Spinal cord (tissue), 10 donors: ENCODE measurements around the gene USP13. TPM values are rescaled to one million over a fixed set of nuclear protein-coding genes. Genes with fewer than 3 reads are reported as not detected.

ENCODE experiments used
- DNase-seq, 6 donors: peaks; one replicate each; pipeline versions ENCODE4 v3.0.0 to v3.0.0-alpha.2; 2013 to 2015; ENCODE audit warnings: low spot score in 6 of 6, low read depth in 4 of 6
- H3K27ac ChIP-seq: one replicate; pipeline ENCODE4 v1.5.1; 2013; ENCODE audit warnings: low read depth, low read length, control low read depth
- H3K27me3 ChIP-seq: one replicate; pipeline ENCODE4 v1.6.1; 2013; ENCODE audit warnings: low read length; ENCODE audit not compliant: control insufficient read depth, insufficient read depth
- H3K36me3 ChIP-seq: one replicate; pipeline ENCODE4 v1.6.1; 2013; ENCODE audit warnings: low read length; ENCODE audit not compliant: control insufficient read depth, insufficient read depth
- H3K4me1 ChIP-seq: one replicate; pipeline ENCODE4 v1.6.1; 2013; ENCODE audit warnings: low read length; ENCODE audit not compliant: control insufficient read depth, insufficient read depth
- H3K4me3 ChIP-seq: one replicate; pipeline ENCODE4 v1.5.1; 2013; ENCODE audit warnings: low read depth, low read length, control low read depth
- H3K9me3 ChIP-seq: one replicate; pipeline ENCODE4 v1.6.1; 2013; ENCODE audit warnings: low read length; ENCODE audit not compliant: control insufficient read depth, insufficient read depth
- WGBS: methylation state at CpG from one replicate; pipeline ENCODE4 v1.1.5; 2013; ENCODE audit warnings: missing lambda C conversion rate; ENCODE audit not compliant: insufficient coverage; 5-methylcytosine and 5-hydroxymethylcytosine counted together
- polyA plus RNA-seq, 2 donors: library from polyadenylated mRNA; unstranded; fragments of 120-200 nt; gene quantifications; one replicate each; pipeline ENCODE4 v1.2.1, GENCODE V29; 2013; ENCODE audit not compliant: insufficient read length in 2 of 2
- total RNA-seq, 2 donors: library from RNA; depleted of rRNA in 1 of 2; stranded (reverse); fragments of 120-200 nt in 1 of 2; fragments of >200 nt in 1 of 2; gene quantifications; one replicate each; pipeline versions ENCODE4 v1.2.3 to v1.2.4, GENCODE V29; 2013 to 2014
- donor health status: healthy.

The USP13 gene
- total and polyA plus RNA-seq, 4 donors = 10.4 to 14.4 (median 13.7) TPM

DNA sequence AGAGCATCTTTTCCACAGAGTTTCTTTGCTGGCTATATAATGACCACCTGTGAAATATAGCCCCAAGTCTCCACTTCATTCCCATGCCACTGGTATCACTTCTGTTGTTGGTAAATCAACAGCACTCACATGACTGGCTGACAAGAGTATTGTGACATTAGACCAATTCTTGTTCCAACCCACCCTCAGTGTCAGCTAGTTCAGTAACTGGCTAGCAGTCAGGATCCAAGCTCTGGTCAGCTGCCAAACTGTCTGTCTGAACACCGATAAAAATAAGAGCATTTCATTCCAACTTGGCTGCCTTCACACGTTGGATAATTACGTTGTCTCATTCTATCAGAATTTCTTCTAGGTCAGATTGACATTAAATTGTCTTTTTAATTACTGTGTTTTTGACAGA, 166.5 kb downstream of the USP13 start:
- Histone ChIP-seq H3K36me3 (no peaks in the 10 kb centered on the region), H3K4me1 (no peaks in the 10 kb centered on the region), H3K27ac (no peak overlapping the region), H3K4me3 (no peak overlapping the region), H3K9me3 (no peaks in the 10 kb centered on the region), H3K27me3 (no peaks in the 10 kb centered on the region)
- WGBS = no CpG with 5 or more reads among the region's 3 CpGs
- peak in 1 of 6 donors; percentile 46 for DNase-seq

DNA sequence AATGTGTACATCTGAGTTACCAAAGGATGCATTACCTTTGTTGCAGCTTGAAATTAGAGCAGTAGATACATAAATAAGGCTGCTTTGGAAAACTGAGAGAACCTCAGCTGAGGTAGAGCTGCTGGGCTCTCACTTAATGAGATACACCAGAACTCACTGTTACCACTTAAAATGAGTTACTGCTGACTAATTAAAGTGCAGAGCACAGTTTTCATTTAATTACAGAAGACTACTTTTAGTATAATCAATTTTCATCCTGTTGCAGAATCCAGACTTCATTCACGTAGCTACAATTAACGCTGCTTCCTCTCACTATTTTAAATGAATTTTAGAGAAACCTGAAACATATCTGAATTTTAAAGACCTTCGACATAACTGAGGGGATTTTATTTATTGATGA, 169.5 kb downstream of the USP13 start:
- Histone ChIP-seq H3K27me3 (no peaks in the 10 kb centered on the region), H3K36me3 (no peaks in the 10 kb centered on the region), H3K27ac (no peak overlapping the region), H3K9me3 (no peaks in the 10 kb centered on the region), H3K4me3 (no peak overlapping the region), H3K4me1 (no peaks in the 10 kb centered on the region)
- DNase-seq = peak in 1 of 6 donors; percentile 35
- no CpG with 5 or more reads among the region's 3 CpGs for WGBS

DNA sequence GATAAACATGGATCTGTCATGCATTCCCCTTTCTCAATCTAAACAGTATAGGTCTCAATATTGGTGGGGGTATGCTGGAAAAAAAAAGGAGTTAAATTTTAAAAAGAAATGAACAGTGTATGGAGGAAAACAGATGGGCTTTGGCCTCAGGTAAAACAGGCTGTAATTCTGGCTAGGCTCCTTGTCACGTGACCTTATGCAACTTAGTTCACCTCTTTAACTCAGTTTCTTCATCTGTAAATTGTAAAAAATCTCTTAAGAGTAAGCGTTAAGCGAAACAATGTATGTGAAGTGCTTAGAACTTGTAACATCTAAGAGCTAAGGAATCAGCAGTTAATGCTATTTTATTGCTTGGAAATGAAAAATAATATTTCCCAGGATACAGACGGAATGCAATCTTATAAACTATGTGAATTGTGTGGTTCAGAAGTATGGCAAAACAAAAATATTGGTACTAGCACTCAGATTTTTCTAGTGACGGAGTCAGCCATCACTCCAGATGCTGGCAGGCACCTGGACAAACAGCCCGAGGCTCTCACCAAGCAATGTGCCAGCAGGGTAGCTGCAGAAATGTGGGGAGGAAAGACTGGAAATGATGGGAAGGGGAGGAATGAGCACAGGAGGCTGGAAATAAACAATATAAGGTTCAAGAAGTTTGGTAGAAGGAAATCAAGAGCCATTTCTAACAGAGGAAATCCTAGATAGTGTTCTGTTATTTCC, 172.8 kb downstream of the USP13 start:
- H3K4me3 ChIP-seq = no peak overlapping the region
- no peaks in the 10 kb centered on the region for H3K9me3 ChIP-seq
- 56% methylated on average over 3 of the region's 6 CpGs for WGBS
- peak in 1 of 6 donors; percentile 5 for DNase-seq
- no peaks in the 10 kb centered on the region for H3K27me3 ChIP-seq
- no peak overlapping the region for H3K27ac ChIP-seq
- H3K4me1 ChIP-seq = no peaks in the 10 kb centered on the region
- H3K36me3 ChIP-seq = no peaks in the 10 kb centered on the region

DNA sequence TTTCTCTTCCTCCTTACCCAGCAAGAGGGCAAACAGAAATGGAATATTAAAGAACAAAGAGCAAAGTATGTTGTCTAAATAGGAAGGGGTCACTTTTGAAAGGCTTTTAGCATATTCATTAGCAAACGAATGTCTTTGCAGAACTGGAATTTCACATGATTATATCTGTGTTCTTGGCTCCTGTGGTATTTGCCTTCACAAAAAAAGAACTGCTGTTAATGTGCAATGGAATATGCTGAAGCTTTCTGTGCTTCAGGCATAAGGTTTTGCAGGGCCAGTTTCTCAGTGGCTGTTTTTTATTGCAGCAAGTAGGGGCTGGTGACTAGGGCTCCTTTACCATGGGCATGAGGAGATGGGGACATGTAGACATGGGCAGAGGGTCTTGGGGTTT, 173.4 kb downstream of the USP13 start:
- Histone ChIP-seq H3K27ac (no peak overlapping the region), H3K9me3 (no peaks in the 10 kb centered on the region), H3K27me3 (no peaks in the 10 kb centered on the region), H3K36me3 (no peaks in the 10 kb centered on the region), H3K4me1 (no peaks in the 10 kb centered on the region), H3K4me3 (no peak overlapping the region)
- DNase-seq = peak in 1 of 6 donors; percentile 14
- WGBS = 40% methylated on average over 1 of the region's 1 CpG

DNA sequence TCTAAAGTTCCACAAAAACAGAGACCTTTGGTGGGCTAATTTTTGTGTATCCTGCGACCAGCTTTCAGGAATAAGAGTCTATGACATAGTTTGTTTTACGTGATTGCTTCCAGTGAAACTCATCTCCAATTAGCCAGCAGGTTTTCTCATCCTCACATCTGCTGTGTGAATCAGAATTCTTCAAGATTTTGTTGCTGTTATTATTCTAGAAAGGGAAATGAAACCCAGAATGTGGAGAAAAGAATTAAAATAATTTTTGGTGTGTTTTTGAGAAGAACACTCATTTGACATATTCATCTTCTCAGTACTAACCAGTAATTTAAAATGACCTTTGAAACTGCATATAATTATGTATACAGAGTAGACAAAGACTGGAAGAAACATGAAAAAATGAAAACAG, 175.9 kb downstream of the USP13 start:
- DNase-seq = peak in 1 of 6 donors; percentile 15
- Histone ChIP-seq H3K36me3 (no peaks in the 10 kb centered on the region), H3K27me3 (no peaks in the 10 kb centered on the region), H3K4me1 (no peaks in the 10 kb centered on the region), H3K4me3 (no peak overlapping the region), H3K27ac (no peak overlapping the region), H3K9me3 (no peaks in the 10 kb centered on the region)
- no CpG with 5 or more reads among the region's 2 CpGs for WGBS

DNA sequence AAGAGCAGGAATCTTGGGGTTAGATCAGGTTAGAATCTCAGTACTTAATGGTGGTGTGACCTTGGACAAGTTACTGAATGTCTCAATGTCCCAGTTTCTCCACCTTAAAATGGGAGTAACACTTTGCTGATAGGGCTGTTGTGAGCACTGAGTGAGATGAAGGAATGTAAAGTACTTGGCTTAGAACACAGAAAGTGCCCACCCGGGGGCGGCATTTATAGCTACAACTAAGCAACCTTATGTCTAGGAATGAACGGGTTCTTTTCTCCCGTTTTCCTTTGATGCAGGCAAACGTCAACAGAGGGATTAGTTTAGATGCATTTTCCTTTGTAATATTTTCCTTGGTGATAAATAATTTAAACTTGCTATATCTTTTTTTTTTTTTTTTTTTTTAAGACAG, 176.6 kb downstream of the USP13 start:
- no CpG with 5 or more reads among the region's 5 CpGs for WGBS
- H3K27ac ChIP-seq = no peak overlapping the region

DNA sequence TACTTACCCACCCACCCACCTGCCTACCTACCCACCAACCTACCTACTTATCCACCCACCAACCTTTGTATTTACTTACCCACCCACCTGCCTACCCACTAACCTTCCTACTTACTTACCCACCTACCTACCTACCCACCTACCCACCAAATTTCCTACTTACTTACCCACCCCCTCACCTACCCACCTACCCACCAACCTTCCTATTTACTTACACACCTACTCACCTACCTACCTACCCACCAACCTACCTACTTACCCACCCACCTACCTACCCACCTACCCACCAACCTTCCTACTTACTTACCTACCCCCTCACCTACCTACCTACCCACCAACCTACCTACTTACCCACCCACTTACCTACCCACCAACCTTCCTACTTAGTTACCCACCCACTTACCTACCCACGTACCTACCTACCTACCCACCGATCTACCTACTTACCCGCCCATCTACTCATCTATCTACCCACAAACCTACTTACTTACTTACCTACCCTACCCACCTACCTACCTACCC, 179.6 kb downstream of the USP13 start:
- Histone ChIP-seq H3K4me3 (no peak overlapping the region), H3K9me3 (no peaks in the 10 kb centered on the region), H3K4me1 (no peaks in the 10 kb centered on the region), H3K27ac (no peak overlapping the region), H3K27me3 (no peaks in the 10 kb centered on the region), H3K36me3 (no peaks in the 10 kb centered on the region)
- no peak for DNase-seq
- WGBS = 98% methylated on average over 3 of the region's 3 CpGs

More for the DNA sequence above, 176.6 kb downstream of the USP13 start:
- Histone ChIP-seq H3K4me1 (no peaks in the 10 kb centered on the region), H3K36me3 (no peaks in the 10 kb centered on the region), H3K4me3 (no peak overlapping the region), H3K9me3 (no peaks in the 10 kb centered on the region), H3K27me3 (no peaks in the 10 kb centered on the region)
- DNase-seq = peak in 2 of 6 donors; percentile 12 to 55

DNA sequence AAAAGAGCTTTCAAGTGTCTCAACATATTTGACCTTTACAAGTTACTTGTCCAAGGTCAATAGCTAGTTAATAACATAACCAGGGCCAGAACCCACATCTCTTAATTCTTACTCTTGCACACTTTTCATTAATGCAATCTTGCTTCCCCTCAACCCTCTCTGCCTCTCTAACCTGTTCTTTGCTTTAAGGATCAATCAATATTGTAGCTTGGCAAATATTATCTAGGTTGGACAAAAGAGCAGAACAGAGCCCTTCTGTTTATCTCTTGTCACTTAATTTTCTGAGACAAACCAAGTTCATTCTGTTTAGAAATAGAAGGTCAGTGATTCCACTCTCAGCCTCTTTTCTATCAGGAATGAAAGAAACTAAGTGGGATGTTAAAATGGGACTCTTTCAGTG, 180.5 kb downstream of the USP13 start:
- Histone ChIP-seq H3K4me3 (no peak overlapping the region), H3K9me3 (no peaks in the 10 kb centered on the region), H3K27me3 (no peaks in the 10 kb centered on the region), H3K4me1 (no peaks in the 10 kb centered on the region), H3K36me3 (no peaks in the 10 kb centered on the region), H3K27ac (no peak overlapping the region)
- no peak for DNase-seq

DNA sequence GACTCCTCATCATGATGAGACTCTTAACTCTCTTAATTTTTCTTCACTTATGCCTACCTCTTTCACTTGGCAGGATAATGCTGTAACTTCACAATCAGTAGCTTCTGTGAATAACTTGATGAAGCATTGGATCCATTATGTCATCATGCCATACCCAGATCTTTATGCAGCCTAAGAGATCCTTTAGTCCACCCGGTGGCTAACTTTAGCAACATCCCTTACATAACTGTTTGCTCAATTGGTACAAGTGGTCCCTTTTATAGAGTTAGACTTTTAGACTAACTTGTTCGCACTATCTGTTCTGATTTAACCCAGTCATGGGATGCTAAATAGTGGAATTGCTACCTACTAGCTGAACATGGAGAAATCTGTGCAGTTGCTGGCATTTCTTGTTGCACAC, 184.5 kb downstream of the USP13 start:
- no peak overlapping the region for H3K4me3 ChIP-seq
- no peaks in the 10 kb centered on the region for H3K9me3 ChIP-seq
- H3K27ac ChIP-seq = no peak overlapping the region
- DNase-seq = no peak
- no peaks in the 10 kb centered on the region for H3K27me3 ChIP-seq
- no peaks in the 10 kb centered on the region for H3K4me1 ChIP-seq
- H3K36me3 ChIP-seq = no peaks in the 10 kb centered on the region
- 83% methylated on average over 1 of the region's 2 CpGs for WGBS
